GM21717 (cell line): ENCODE measurements around the gene MMEL1.
"Not testable (repeated sequence)": the region's sequence is repeated elsewhere in the genome, so short reads cannot be mapped to it uniquely, and the experiment has no call there.

ENCODE experiments used
- ATAC-seq: cut with Tn5 transposase; IDR thresholded peaks from one replicate; pipeline ENCODE4 v1.9.1; 2021; ENCODE audit warnings: mild to moderate bottlenecking, moderate library complexity; ENCODE audit not compliant: unreplicated experiment

MMEL1 gene, protein sequence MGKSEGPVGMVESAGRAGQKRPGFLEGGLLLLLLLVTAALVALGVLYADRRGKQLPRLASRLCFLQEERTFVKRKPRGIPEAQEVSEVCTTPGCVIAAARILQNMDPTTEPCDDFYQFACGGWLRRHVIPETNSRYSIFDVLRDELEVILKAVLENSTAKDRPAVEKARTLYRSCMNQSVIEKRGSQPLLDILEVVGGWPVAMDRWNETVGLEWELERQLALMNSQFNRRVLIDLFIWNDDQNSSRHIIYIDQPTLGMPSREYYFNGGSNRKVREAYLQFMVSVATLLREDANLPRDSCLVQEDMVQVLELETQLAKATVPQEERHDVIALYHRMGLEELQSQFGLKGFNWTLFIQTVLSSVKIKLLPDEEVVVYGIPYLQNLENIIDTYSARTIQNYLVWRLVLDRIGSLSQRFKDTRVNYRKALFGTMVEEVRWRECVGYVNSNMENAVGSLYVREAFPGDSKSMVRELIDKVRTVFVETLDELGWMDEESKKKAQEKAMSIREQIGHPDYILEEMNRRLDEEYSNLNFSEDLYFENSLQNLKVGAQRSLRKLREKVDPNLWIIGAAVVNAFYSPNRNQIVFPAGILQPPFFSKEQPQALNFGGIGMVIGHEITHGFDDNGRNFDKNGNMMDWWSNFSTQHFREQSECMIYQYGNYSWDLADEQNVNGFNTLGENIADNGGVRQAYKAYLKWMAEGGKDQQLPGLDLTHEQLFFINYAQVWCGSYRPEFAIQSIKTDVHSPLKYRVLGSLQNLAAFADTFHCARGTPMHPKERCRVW

DNA sequence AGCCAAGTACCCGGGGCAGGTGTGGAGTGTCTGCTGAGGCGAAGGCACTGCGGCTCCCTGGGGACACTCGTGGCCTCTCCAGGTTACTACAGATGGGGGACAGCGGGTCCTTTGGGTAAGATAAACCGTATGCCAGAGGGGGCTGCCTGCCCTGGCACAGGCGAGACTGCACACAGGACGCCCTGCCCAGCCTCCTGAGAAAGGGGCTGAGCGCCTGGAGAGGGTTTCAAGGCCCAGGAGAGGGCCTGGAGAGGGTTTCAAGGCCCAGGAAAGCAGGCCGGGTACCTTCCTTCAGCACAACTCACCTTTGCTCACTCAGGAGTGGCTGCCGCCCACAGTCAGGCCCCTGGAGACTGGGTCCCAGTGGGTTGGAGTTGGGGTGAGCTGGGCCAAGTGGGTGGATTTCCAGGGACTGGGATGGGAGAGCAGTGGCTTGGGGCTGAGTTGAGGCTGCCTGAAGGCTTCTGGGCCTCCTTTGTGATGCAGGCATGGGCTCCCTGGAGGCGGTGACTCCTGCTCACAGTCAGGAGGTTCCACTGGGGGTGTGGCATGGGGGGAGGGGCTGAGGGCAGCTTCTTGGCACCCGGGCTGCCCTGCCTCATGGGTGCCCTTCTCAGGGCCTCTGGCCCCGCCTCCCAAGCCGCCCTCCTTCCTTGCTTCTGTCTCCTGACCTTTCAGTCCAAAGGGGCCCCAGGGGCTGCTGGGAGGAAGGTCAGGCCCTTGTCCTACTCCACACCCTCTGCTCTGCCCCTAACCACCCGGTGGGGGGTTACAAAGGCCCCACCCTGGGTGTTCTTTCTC, at the start of gene MMEL1:
MMEL1 (minus strand) TSS at position 456 of the 801 bp plus-strand sequence. CDS start 3,532 bp downstream, outside the sequence.
- ATAC-seq, result no peak

DNA sequence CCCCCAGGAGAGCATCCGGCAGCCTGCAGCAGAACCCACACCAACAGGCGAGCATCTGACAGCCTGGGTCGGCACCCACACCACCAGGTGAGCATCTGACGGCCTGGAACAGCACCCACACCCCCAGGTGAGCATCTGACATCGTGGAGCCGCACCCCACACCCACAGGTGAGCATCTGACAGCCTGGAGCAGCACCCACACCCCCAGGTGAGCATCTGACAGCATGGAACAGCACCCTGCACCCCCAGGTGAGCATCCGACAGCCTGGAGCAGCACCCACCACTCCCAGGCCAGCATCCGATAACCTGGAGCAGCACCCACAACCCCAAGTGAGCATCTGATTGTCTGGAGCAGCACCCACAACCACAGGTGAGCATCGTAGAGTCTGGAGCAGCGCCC, 43.9 kb upstream of the MMEL1 start:
- ATAC-seq, result not testable (repeated sequence)

DNA sequence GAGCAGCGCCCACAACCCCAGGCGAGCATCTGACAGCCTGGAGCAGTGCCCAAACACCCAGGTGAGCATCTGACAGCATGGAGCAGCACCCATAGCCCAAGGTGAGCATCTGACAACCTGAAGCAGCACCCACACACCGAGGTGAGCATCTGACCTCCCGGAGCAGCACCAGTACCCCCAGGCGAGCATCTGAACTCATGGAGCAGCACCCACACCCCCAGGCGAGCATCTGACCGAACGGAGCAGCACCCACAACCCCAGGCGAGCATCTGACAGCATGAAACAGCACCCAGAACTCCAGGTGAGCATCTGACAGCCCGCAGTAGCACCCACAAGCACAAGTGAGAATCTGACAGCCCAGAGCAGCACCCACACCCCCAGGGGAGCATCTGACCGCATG, 38.8 kb upstream of the MMEL1 start:
- not testable (repeated sequence) for ATAC-seq

DNA sequence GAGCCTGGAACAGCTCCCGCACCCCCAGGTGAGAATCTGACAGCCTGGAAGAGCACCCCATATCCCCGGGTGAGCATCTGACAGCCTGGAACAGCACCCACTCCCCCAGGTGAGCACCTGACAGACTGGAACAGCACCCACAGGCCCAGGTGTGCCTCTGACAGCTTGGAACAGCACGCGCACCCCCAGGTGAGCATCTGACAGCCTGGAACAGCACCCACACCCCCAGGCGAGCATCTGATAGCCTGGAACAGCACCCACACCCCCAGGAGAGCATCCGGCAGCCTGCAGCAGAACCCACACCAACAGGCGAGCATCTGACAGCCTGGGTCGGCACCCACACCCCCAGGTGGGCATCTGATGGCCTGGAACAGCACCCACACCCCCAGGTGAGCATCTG, 27.0 kb upstream of the MMEL1 start:
- not testable (repeated sequence) for ATAC-seq

DNA sequence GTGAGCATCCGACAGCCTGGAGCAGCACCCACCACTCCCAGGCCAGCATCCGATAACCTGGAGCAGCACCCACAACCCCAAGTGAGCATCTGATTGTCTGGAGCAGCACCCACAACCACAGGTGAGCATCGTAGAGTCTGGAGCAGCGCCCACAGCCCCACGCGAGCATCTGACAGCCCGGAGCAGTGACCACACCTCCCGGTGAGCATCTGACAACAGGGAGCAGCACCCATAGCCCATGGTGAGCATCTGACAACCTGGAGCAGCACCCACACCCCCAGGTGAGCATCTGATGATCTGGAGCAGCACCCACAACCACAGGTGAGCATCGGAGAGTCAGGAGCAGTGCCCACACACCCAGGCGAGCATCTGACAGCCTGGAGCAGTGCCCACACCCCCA, 25.1 kb upstream of the MMEL1 start:
- ATAC-seq, result not testable (repeated sequence)

DNA sequence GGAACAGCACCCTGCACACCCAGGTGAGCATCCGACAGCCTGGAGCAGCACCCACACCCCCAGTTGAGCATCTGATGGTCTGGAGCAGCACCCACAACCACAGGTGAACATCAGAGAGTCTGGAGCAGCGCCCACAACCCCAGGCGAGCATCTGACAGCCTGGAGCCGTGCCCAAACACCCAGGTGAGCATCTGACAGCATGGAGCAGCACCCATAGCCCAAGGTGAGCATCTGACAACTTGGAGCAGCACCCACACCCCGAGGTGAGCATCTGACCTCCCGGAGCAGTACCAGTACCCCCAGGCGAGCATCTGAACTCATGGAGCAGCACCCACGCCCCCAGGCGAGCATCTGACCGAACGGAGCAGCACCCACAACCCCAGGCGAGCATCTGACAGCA, 24.3 kb upstream of the MMEL1 start:
- not testable (repeated sequence) for ATAC-seq

DNA sequence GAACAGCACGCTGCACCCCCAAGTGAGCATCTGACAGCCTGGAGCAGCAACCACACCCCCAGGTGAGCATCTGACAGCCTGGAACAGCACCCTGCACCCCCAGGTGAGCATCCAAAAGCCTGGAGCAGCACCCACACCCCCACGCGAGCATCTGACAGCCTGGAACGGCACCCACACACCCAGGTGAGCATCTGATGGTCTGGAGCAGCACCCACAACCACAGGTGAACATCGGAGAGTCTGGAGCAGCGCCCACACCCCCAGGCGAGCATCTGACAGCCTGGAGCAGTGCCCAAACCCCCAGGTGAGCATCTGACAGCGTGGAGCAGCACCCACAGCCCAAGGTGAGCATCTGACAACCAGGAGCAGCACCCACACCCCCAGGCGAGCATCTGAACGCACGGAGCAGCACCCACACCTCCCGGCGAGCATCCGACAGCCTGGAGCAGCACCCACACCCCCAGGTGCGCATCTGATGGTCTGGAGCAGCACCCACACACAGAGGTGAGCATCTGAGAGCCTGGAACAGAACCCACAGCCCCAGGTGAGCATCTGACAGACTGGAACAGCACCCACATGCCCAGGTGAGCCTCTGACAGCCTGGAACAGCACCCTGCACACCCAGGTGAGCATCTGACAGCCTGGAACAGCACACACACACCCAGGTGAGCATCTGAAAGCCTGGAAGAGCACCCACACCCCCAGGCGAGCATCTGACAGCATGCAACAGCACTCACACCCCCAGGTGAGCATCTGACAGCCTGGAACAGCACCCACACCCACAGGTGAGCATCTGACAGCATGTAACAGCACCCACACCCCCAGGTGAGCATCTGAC, 23.0 kb upstream of the MMEL1 start:
- not testable (repeated sequence) for ATAC-seq

DNA sequence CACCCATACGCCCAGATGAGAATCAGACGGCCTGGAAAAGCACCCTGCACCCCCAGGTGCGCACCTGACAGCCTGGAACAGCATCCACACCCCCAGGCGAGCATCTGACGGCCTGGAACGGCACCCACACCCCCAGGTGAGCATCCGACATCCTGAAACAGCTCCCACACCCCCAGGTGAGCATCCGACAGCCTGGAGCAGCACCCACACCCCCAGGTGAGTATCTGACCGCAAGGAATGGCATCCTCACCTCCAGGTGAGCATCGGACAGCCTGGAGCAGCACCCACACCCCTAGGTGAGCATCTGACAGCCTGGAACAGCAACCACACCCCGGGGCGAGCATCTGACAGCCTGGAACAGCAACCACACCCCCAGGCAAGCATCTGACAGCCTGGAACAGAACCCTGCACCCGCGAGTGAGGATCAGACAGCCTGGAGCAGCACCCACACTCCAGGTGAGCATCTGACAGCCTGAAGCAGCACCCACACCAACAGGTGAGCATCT, 21.7 kb upstream of the MMEL1 start:
- not testable (repeated sequence) for ATAC-seq

DNA sequence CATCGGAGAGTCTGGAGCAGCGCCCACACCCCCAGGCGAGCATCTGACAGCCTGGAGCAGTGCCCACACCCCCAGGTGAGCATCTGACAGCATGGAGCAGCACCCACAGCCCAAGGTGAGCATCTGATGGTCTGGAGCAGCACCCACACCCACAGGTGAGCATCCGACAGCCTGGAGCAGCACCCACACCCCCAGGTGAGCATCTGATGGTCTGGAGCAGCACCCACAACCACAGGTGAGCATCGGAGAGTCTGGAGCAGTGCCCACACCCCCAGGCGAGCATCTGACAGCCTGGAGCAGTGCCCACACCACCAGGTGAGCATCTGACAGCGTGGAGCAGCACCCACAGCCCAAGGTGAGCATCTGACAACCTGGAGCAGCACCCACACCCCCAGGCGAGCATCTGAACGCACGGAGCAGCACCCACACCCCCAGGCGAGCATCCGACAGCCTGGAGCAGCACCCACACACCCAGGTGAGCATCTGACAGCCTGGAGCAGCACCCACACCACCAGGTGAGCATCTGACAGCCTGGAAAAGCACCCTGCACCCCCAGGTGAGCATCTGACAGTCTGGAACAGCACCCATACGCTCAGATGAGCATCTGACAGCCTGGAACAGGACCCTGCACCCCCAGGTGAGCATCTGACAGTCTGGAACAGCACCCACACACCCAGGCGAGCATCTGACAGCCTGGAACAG, 21.1 kb upstream of the MMEL1 start:
- not testable (repeated sequence) for ATAC-seq

DNA sequence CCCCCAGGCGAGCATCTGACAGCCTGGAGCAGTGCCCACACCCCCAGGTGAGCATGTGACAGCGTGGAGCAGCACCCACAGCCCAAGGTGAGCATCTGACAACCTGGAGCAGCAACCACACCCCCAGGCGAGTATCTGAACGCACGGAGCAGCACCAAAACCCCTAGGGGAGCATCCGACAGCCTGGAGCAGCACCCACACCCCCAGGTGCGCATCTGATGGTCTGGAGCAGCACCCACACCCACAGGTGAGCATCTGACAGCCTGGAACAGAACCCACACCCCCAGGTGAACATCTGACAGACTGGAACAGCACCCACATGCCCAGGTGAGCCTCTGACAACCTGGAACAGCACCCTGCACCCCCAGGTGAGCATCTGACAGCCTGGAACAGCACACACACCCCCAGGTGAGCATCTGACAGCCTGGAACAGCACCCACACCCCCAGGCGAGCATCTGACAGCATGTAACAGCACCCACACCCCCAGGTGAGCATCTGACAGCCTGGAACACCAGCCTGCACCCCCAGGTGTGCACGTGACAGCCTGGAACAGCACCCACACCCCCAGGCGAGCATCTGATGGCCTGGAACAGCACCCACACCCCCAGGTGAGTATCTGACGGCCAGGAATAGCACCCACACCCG, 20.2 kb upstream of the MMEL1 start:
- ATAC-seq, result not testable (repeated sequence)

DNA sequence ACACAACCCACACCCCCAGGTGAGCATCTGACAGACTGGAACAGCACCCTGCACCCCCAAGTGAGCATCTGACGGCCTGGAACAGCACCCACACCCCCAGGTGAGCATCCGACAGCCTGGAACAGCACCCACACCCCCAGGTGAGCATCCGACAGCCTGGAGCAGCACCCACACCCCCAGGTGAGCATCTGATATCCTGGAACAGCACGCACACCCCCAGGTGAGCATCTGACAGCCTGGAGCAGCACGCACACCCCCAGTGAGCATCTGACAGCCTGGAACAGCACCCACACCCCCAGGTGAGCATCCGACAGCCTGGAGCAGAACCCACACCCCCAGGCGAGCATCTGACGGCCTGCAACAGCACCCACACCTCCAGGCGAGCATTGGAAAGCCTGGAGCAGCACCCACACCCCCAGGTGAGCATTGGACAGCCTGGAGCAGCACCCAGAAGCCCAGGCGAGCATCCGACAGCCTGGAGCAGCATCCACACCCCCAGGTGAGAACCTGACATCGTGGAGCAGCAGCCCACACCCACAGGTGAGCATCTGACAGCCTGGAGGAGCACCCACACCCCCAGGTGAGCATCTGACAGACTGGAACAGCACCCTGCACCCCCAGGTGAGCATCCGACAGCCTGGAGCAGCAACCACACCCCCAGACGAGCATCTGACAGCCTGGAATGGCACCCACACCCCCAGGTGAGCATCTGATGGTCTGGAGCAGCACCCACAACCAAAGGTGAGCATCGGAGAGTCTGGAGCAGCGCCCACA, 19.5 kb upstream of the MMEL1 start:
- not testable (repeated sequence) for ATAC-seq

DNA sequence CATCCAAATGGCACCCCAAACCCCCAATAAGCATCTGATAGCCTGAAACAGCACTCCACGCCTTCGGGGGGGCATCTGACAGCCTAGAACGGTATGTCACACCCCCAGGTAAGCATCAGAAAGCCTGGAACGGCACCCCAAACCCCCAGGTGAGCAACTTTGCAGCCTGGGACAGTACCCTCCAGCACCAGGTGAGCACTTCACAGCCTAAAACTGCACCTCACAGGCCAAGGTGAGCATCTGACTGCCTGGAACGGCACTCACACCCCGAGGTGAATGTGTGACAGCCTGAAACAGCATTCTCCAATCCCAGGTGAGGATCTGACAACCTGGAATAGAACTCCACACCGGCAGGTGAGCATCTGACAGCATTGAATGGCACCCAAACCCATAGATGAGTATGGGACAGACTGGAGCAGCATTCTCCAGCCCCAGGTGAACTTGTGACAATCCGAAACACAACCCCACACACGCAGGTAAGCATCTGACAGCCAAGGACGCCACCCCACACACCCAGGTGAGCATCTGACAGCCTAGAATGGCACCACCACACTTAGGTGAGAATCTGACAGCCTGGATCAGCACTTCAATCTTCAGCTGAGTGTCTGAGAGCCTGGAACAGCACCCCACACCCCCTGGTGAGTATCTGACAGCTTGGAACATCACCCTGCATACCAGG, 18.3 kb upstream of the MMEL1 start:
- ATAC-seq, result no peak

DNA sequence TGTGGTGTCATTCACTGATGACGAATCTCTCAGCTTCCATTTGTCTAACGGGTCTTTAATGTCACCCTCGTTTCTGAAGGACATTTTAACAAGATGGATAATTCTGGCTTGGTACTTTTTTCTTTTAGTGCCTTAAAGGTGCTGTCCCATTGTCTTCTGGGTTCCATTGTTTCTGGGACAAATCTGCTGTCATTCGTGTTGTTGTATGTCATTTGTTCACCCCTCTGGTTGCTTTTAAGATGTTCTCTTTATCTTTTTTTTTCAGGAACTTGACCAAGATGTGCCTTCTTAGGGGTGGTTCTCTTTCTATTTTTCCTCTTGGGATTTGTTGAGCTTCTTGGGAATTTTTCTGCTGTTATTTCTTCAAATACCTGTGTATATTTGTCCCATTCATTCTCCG, 14.0 kb upstream of the MMEL1 start:
- ATAC-seq, result no peak

DNA sequence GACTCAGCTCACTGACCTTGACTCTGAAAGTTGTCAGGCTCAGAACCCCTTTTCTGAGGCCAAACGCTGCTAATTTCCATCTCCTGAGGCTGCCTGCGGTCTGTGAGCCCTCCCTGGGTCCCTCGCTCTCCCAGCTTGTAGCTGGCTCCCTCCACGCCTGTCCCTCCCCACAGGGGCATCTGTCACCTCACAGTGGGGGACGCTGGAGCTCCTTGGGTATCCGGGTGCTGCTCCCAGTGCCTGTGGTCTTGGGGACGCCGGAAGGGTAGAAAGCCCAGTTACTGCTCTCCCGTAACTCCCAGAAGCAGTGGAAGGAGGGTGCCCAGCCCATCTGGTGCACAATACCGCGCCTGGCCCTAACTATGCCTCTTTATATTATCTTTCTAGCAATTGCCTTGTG, 13.0 kb upstream of the MMEL1 start:
- no peak for ATAC-seq

DNA sequence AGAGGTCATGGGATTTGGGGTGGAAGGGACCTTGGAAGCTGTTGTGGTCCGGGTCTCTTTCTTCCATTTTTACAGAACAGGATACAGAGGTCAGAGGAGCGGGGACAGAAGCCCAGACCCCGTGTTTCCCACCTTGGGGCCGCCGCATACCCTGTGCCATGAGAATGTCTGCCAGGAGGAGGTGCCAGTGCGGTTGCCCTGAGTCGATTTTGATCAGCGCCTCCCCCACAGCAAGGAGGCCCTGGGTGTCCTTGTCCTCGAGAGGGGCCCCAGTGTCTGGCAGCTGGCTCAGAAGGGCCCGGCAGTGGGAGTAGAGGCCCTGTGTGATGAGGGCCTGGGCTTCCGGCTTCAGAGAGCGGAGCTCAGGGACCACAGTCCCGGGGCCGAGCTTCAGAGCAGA, 12.3 kb upstream of the MMEL1 start:
- no peak for ATAC-seq

DNA sequence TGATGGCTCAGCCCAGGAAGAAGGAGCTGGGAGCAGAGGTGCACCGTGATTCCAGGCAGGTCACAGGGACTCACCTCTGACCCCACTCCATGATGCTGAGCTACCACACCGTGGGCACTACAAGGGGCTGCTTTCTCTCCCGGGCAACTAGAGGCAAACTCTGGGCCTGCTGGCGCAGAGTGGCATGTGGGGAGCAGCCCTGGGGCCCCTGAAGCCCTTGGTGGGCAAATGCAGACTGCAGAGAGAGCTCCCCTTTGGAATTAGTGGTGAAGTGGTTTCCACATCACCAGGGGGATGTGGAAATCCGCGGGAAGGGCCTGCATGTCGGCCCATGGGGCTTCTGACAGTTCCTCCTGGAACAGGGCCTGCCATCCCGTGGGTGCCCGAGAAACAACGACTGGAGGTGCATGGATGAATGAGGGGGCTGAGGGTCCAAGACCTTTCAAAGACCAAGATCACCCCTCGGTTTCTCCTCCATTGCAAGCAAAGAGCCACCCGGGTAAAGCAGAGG, 11.8 kb upstream of the MMEL1 start:
- ATAC-seq, result no peak

DNA sequence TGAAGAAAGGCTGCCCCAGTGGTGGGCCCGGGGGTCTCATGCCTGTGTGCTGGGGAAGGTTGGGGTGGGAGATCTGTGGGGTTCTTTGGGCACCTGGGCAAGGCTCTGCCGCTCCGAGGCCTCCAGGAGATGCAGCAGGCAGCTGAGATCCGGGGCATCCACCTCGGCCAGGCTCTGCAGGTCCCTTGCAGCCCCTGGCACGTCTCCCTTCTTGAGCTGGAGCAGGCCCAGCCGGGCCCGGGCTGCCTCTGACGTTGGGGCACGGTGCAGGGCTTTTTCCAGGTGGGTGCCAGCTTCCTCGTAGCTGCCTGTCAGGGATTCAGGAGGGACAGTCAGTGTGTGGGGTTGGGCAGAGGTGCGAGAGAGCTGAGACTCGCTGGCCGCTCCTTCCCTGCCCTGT, 11.4 kb upstream of the MMEL1 start:
- no peak for ATAC-seq
